Stimulated activated naive B cell treated with anti-CD40 and anti-IgM and Interleukin-4, amounts not matched to agents 10 μg/mL and 1 μg/mL and 100 μg/mL, for 72 hours (primary cell): ENCODE results near the gene ASS1.

ENCODE experiments used
- ATAC-seq, 2 donors: fragments of 150-1000 bp; cut with Tn5 transposase; replicated peaks; 2 replicates each; pipeline ENCODE4 v1.10.0; 2021; ENCODE audit warnings: moderate library complexity in 1 of 2
- DNase-seq: peaks from one replicate; pipeline ENCODE4 v3.0.0; 2021
- H3K27ac Mint-ChIP-seq: one replicate; pipeline ENCODE4 v1.8.0; 2022; ENCODE audit warnings: mild to moderate bottlenecking, mixed read lengths
- H3K27me3 Mint-ChIP-seq, 2 donors: one replicate each; pipeline ENCODE4 v1.8.0; 2022; ENCODE audit warnings: mixed read lengths in 2 of 2
- H3K36me3 Mint-ChIP-seq, 2 donors: one replicate each; pipeline ENCODE4 v1.8.0; 2022; ENCODE audit warnings: mixed read lengths in 2 of 2, mild to moderate bottlenecking in 1 of 2
- H3K4me1 Mint-ChIP-seq, 2 donors: one replicate each; pipeline ENCODE4 v1.8.0; 2022; ENCODE audit warnings: mixed read lengths in 2 of 2, mild to moderate bottlenecking in 1 of 2
- H3K4me3 Mint-ChIP-seq, 2 donors: one replicate each; pipeline ENCODE4 v1.8.0; 2022; ENCODE audit warnings: mild to moderate bottlenecking in 2 of 2, mixed read lengths in 2 of 2, moderate library complexity in 1 of 2
- H3K9me3 Mint-ChIP-seq, 2 donors: one replicate each; pipeline ENCODE4 v1.8.0; 2022; ENCODE audit warnings: mixed read lengths in 2 of 2, mild to moderate bottlenecking in 1 of 2

Gene ASS1

DNA sequence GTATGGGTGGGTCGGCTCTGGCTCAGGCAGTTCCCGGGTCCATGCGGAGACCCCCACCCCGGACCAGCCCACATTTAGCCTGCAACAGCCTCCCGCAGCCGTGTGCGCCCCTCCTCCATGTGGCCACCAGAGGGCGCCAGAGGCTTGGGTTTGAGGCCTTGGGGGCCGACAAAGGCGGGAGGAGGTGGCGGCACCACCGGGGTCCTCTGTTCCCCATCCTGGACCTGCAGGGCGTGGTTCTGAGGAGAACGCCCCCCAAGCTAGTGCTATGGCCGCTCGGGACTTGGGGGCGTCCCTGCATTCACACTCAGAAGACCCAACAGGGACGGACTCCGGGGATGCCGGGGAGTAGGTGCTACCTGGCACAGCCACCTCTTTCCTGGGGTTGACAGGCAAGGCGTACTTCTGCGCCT is 16.5 kb downstream of the ASS1 start:
- DNase-seq (peak; percentile 36), ATAC-seq (peak; percentile 78 to 84)
- Mint-ChIP-seq H3K4me3 (no peak overlapping the region), H3K9me3 (no peaks in the 10 kb centered on the region), H3K27ac (no peak overlapping the region), H3K27me3 (peaks cover 38 to 60% of the 10 kb centered on the region in 2 donors), H3K36me3 (no peaks in the 10 kb centered on the region), H3K4me1 (peaks cover 0 to 1% of the 10 kb centered on the region in 2 donors)

DNA sequence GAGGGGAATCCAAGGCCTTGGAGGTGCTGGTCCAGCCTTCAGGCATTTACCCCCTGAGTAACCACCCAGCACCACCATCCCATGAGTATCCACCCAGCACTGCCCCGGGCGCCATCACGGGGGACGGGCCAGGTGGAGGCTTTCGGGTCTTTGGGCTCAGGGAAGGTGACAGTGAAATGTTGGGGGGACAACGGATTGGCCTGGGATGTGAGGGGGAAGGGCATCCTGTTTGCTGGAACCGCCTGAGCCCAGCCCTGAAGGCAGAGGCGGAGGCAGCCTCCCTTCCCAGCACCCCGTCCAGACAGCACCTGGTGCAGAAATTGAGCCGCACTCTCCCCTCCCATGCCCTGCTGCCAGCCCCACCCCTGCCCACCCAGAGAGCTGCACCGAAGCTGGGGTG is 17.0 kb downstream of the ASS1 start:
- Mint-ChIP-seq H3K4me1 (peaks cover 0 to 1% of the 10 kb centered on the region in 2 donors), H3K36me3 (no peaks in the 10 kb centered on the region), H3K27ac (no peak overlapping the region), H3K27me3 (peaks cover 43 to 65% of the 10 kb centered on the region in 2 donors), H3K4me3 (no peak overlapping the region), H3K9me3 (no peaks in the 10 kb centered on the region)
- ATAC-seq (no peak), DNase-seq (no peak)

- Mint-ChIP-seq H3K27ac (no peak overlapping the region), H3K4me1 (peaks cover 1 to 7% of the 10 kb centered on the region in 2 donors), H3K9me3 (no peaks in the 10 kb centered on the region), H3K27me3 (peaks cover 52 to 72% of the 10 kb centered on the region in 2 donors), H3K4me3 (no peak overlapping the region), H3K36me3 (no peaks in the 10 kb centered on the region)
- no peak for ATAC-seq
- DNase-seq = no peak
Measured at GRCh38 chr9:130462685-130463540, 18.2 kb downstream of the ASS1 start.

GRCh38 chr9:130463763-130464745 is 19.3 kb downstream of the ASS1 start:
- H3K27ac Mint-ChIP-seq = no peak overlapping the region
- H3K27me3 Mint-ChIP-seq = peaks cover 54 to 71% of the 10 kb centered on the region in 2 donors
- DNase-seq (no peak), ATAC-seq (no peak)
- no peaks in the 10 kb centered on the region for H3K36me3 Mint-ChIP-seq
- H3K4me1 Mint-ChIP-seq = peaks cover 1 to 7% of the 10 kb centered on the region in 2 donors
- H3K9me3 Mint-ChIP-seq = no peaks in the 10 kb centered on the region
- no peak overlapping the region for H3K4me3 Mint-ChIP-seq

GRCh38 chr9:130465383-130466096 is 20.8 kb downstream of the ASS1 start:
- Mint-ChIP-seq H3K36me3 (no peaks in the 10 kb centered on the region), H3K9me3 (no peaks in the 10 kb centered on the region), H3K27me3 (peaks cover 45 to 78% of the 10 kb centered on the region in 2 donors), H3K27ac (no peak overlapping the region), H3K4me1 (peaks cover under 1 to 7% of the 10 kb centered on the region in 2 donors), H3K4me3 (no peak overlapping the region)
- ATAC-seq = no peak
- DNase-seq = no peak

- Mint-ChIP-seq H3K4me1 (peaks cover 4 to 7% of the 10 kb centered on the region in 2 donors), H3K9me3 (no peaks in the 10 kb centered on the region)
Measured at GRCh38 chr9:130466537-130467217, 21.9 kb downstream of the ASS1 start.

GRCh38 chr9:130467316-130467715 is 22.6 kb downstream of the ASS1 start:
- ATAC-seq (no peak), DNase-seq (no peak)
- Mint-ChIP-seq H3K4me1 (peaks cover 4 to 7% of the 10 kb centered on the region in 2 donors), H3K4me3 (no peak overlapping the region), H3K9me3 (no peaks in the 10 kb centered on the region), H3K27me3 (peaks cover 54 to 82% of the 10 kb centered on the region in 2 donors), H3K27ac (no peak overlapping the region), H3K36me3 (no peaks in the 10 kb centered on the region)

More at GRCh38 chr9:130466537-130467217, 21.9 kb downstream of the ASS1 start:
- Mint-ChIP-seq H3K4me3 (no peak overlapping the region), H3K27me3 (peaks cover 49 to 78% of the 10 kb centered on the region in 2 donors), H3K36me3 (no peaks in the 10 kb centered on the region), H3K27ac (no peak overlapping the region)
- ATAC-seq = no peak
- no peak for DNase-seq

DNA sequence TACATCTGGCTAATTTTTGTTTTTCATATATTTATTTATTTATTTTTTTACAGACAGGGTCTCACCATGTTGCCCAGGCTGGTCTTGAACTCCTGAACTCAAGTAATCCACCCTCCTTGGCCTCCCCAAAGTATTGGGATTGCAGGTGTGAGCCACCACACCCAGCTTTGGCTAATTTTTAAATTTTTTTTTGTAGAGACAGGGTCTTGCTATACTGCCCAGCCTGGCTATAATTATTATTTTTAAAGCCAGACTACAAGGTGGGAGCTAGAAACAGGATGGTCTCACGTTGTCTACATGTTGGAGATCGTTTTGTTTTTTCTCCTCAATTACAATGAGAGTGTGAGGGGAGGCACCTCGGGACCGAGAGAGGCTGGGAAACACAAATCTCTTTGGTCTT is 23.8 kb downstream of the ASS1 start:
- H3K9me3 Mint-ChIP-seq = no peaks in the 10 kb centered on the region
- H3K36me3 Mint-ChIP-seq = no peaks in the 10 kb centered on the region
- H3K4me1 Mint-ChIP-seq = peaks cover 4 to 7% of the 10 kb centered on the region in 2 donors
- H3K4me3 Mint-ChIP-seq = no peak overlapping the region
- no peak for ATAC-seq
- no peak overlapping the region for H3K27ac Mint-ChIP-seq
- no peak for DNase-seq
- H3K27me3 Mint-ChIP-seq = peaks cover 60 to 88% of the 10 kb centered on the region in 2 donors

- H3K27ac Mint-ChIP-seq = no peak overlapping the region
- no peak overlapping the region for H3K4me3 Mint-ChIP-seq
- ATAC-seq (no peak), DNase-seq (no peak)
- H3K9me3 Mint-ChIP-seq = no peaks in the 10 kb centered on the region
- H3K36me3 Mint-ChIP-seq = no peaks in the 10 kb centered on the region
- H3K4me1 Mint-ChIP-seq = peaks cover 6 to 7% of the 10 kb centered on the region in 2 donors
- H3K27me3 Mint-ChIP-seq = peaks cover 49 to 86% of the 10 kb centered on the region in 2 donors
Measured at GRCh38 chr9:130470269-130470668, 25.5 kb downstream of the ASS1 start.

GRCh38 chr9:130470950-130471349 is 26.2 kb downstream of the ASS1 start:
- Mint-ChIP-seq H3K27me3 (peaks cover 49 to 82% of the 10 kb centered on the region in 2 donors), H3K9me3 (no peaks in the 10 kb centered on the region), H3K36me3 (no peaks in the 10 kb centered on the region), H3K4me1 (peaks cover 6 to 7% of the 10 kb centered on the region in 2 donors), H3K27ac (no peak overlapping the region), H3K4me3 (no peak overlapping the region)
- no peak for DNase-seq
- no peak for ATAC-seq

- Mint-ChIP-seq H3K9me3 (no peaks in the 10 kb centered on the region), H3K4me3 (no peak overlapping the region), H3K36me3 (no peaks in the 10 kb centered on the region), H3K27ac (no peak overlapping the region), H3K4me1 (peaks cover 6 to 7% of the 10 kb centered on the region in 2 donors), H3K27me3 (peaks cover 43 to 80% of the 10 kb centered on the region in 2 donors)
- DNase-seq (no peak), ATAC-seq (no peak)
Measured at GRCh38 chr9:130471411-130472183, 26.8 kb downstream of the ASS1 start.

GRCh38 chr9:130472184-130472705 is 27.5 kb downstream of the ASS1 start:
- ATAC-seq (no peak), DNase-seq (no peak)
- no peak overlapping the region for H3K4me3 Mint-ChIP-seq
- peaks cover 3 to 6% of the 10 kb centered on the region in 2 donors for H3K4me1 Mint-ChIP-seq
- no peaks in the 10 kb centered on the region for H3K9me3 Mint-ChIP-seq
- H3K36me3 Mint-ChIP-seq = no peaks in the 10 kb centered on the region
- peaks cover 39 to 76% of the 10 kb centered on the region in 2 donors for H3K27me3 Mint-ChIP-seq
- no peak overlapping the region for H3K27ac Mint-ChIP-seq

- DNase-seq (no peak), ATAC-seq (no peak)
- H3K4me1 Mint-ChIP-seq = peaks cover 0 to 6% of the 10 kb centered on the region in 2 donors
- H3K27me3 Mint-ChIP-seq = peaks cover 31 to 75% of the 10 kb centered on the region in 2 donors
- no peaks in the 10 kb centered on the region for H3K36me3 Mint-ChIP-seq
- no peak overlapping the region for H3K4me3 Mint-ChIP-seq
- H3K9me3 Mint-ChIP-seq = no peaks in the 10 kb centered on the region
- H3K27ac Mint-ChIP-seq = no peak overlapping the region
Measured at GRCh38 chr9:130473009-130473408, 28.2 kb downstream of the ASS1 start.
